Liver (tissue), 9 donors: Measurements from ENCODE around the gene PVRIG. TPM values are rescaled to one million over a fixed set of nuclear protein-coding genes. Genes with fewer than 3 reads are reported as not detected.

Experiments
- DNase-seq: peaks from one replicate; pipeline ENCODE4 v3.0.0-alpha.2; 2017; ENCODE audit warnings: low spot score
- H3K27ac ChIP-seq, 2 donors: one replicate each; pipeline ENCODE4 v1.7.0; 2013; ENCODE audit warnings: inconsistent platforms in 2 of 2, low read length in 2 of 2, control low read depth in 1 of 2, low read depth in 1 of 2, mild to moderate bottlenecking in 1 of 2
- H3K27me3 ChIP-seq, 4 donors: one replicate each; pipeline versions ENCODE4 v1.6.1 to v1.7.0; 2013; ENCODE audit warnings: low read length in 3 of 4, inconsistent platforms in 1 of 4, mild to moderate bottlenecking in 1 of 4, moderate library complexity in 1 of 4; ENCODE audit not compliant: control insufficient read depth in 4 of 4, insufficient read depth in 4 of 4
- H3K36me3 ChIP-seq, 4 donors: one replicate each; pipeline versions ENCODE4 v1.6.1 to v1.7.0; 2013; ENCODE audit warnings: low read length in 3 of 4, mild to moderate bottlenecking in 3 of 4, low read depth in 1 of 4, moderate library complexity in 1 of 4; ENCODE audit not compliant: control insufficient read depth in 4 of 4, insufficient read depth in 3 of 4
- H3K4me1 ChIP-seq, 4 donors: one replicate each; pipeline versions ENCODE4 v1.6.1 to v1.7.0; 2013; ENCODE audit warnings: low read length in 3 of 4, mild to moderate bottlenecking in 3 of 4, moderate library complexity in 1 of 4; ENCODE audit not compliant: control insufficient read depth in 4 of 4, insufficient read depth in 4 of 4
- H3K4me3 ChIP-seq, 3 donors: one replicate each; pipeline versions ENCODE4 v1.6.1 to v1.7.0; 2013; ENCODE audit warnings: low read length in 3 of 3, control low read depth in 1 of 3, low read depth in 1 of 3, mild to moderate bottlenecking in 1 of 3
- H3K9ac ChIP-seq, 2 donors: one replicate each; pipeline ENCODE4 v1.7.0; 2013; ENCODE audit warnings: low read length in 2 of 2, mild to moderate bottlenecking in 2 of 2, moderate library complexity in 2 of 2, control low read depth in 1 of 2, low read depth in 1 of 2
- H3K9me3 ChIP-seq, 4 donors: one replicate each; pipeline versions ENCODE4 v1.6.1 to v1.7.0; 2013; ENCODE audit warnings: low read length in 3 of 4; ENCODE audit not compliant: control insufficient read depth in 4 of 4
- CTCF ChIP-seq: fragments of 150-350 bp; IDR thresholded peaks from 2 replicates; pipeline ENCODE4 v1.5.1; 2017; ENCODE audit warnings: improper control_type of control experiment, low read depth, low read length; ENCODE audit not compliant: missing input control
- FOXA1 ChIP-seq: IDR thresholded peaks from 2 replicates; pipeline ENCODE4 v1.6.1; 2016; ENCODE audit warnings: antibody characterized with exemption
- FOXA2 ChIP-seq: IDR thresholded peaks from 2 replicates; pipeline ENCODE4 v1.6.1; 2016; ENCODE audit warnings: antibody characterized with exemption
- GABPA ChIP-seq, 2 donors: IDR thresholded peaks in 1 of 2; conservative IDR thresholded peaks in 1 of 2; 2 replicates each; pipeline ENCODE4 v1.6.1; 2016; ENCODE audit warnings: antibody characterized with exemption in 2 of 2, mild to moderate bottlenecking in 1 of 2, moderate library complexity in 1 of 2
- HNF4A ChIP-seq, 2 donors: conservative IDR thresholded peaks; 2 replicates each; pipeline ENCODE4 v1.6.1; 2016; ENCODE audit warnings: antibody characterized with exemption in 2 of 2, mild to moderate bottlenecking in 2 of 2
- HNF4G ChIP-seq: IDR thresholded peaks from 2 replicates; pipeline ENCODE4 v1.6.1; 2016; ENCODE audit warnings: antibody characterized with exemption
- JUND ChIP-seq, 2 donors: IDR thresholded peaks; 2 replicates each; pipeline ENCODE4 v1.6.1; 2016; ENCODE audit warnings: antibody characterized with exemption in 2 of 2
- NR2F2 ChIP-seq: IDR thresholded peaks from 2 replicates; pipeline ENCODE4 v1.6.1; 2016; ENCODE audit warnings: antibody characterized with exemption
- RAD21 ChIP-seq, 2 donors: IDR thresholded peaks; 2 replicates each; pipeline ENCODE4 v1.6.1; 2016; ENCODE audit warnings: antibody characterized with exemption in 2 of 2, mild to moderate bottlenecking in 2 of 2
- RXRA ChIP-seq, 2 donors: IDR thresholded peaks; 2 replicates each; pipeline ENCODE4 v1.6.1; 2017 to 2018; ENCODE audit warnings: antibody characterized with exemption in 2 of 2, mild to moderate bottlenecking in 1 of 2
- SP1 ChIP-seq: IDR thresholded peaks from 2 replicates; pipeline ENCODE4 v1.6.1; 2018; ENCODE audit warnings: antibody characterized with exemption, mild to moderate bottlenecking
- TAF1 ChIP-seq: conservative IDR thresholded peaks from 2 replicates; pipeline ENCODE4 v1.6.1; 2016; ENCODE audit warnings: antibody characterized with exemption, mild to moderate bottlenecking
- YY1 ChIP-seq: IDR thresholded peaks from 2 replicates; pipeline ENCODE4 v1.6.1; 2016; ENCODE audit warnings: antibody characterized with exemption, mild to moderate bottlenecking
- WGBS: extraction: QIAGEN DNeasy Blood & Tissue Kit; methylation state at CpG from one replicate; pipeline ENCODE4 v1.1.7; 2013; 5-methylcytosine and 5-hydroxymethylcytosine counted together
- polyA plus RNA-seq, 2 donors: library from polyadenylated mRNA; stranded (reverse) in 1 of 2; unstranded in 1 of 2; fragments of 200-250 nt in 1 of 2; fragments of >200 nt in 1 of 2; fragmentation: Nextera tagmentation in 1 of 2; extraction: Ambion mirVana in 1 of 2; gene quantifications; one replicate each; pipeline versions ENCODE4 v1.2.1 to v1.2.3, GENCODE V29; 2013 to 2015
- total RNA-seq, 2 donors: library from RNA; depleted of rRNA; stranded (reverse); fragments of >200 nt; gene quantifications; one replicate each; pipeline ENCODE4 v1.2.3, GENCODE V29; 2014
- TF ChIP-seq, protein P1 (sequence below): IDR thresholded peaks from 2 replicates; pipeline ENCODE4 v1.6.1; 2016; ENCODE audit warnings: antibody characterized with exemption
- TF ChIP-seq, protein P2 (sequence below): IDR thresholded peaks from 2 replicates; pipeline ENCODE4 v1.6.1; 2016; ENCODE audit warnings: antibody characterized with exemption
- donor health status: healthy.
- donor health status: healthy.
- donor health status: healthy.
- donor health status: healthy.
- donor health status: healthy.

The PVRIG gene
- total and polyA plus RNA-seq, 4 donors, result 0.37 to 0.81 (median 0.58) TPM

GRCh38 chr7:100189061-100189460 lies 30.7 kb upstream of the PVRIG start:
- Histone ChIP-seq H3K4me1 (no peaks in the 10 kb centered on the region), H3K9me3 (no peaks in the 10 kb centered on the region), H3K27ac (no peak overlapping the region), H3K27me3 (no peaks in the 10 kb centered on the region), H3K9ac (no peak overlapping the region), H3K4me3 (no peak overlapping the region), H3K36me3 (no peaks in the 10 kb centered on the region)
- DNase-seq, result no peak
- 84% methylated on average over 3 of the region's 3 CpGs for WGBS
- TF ChIP-seq SP1 (no peak), YY1 (no peak), TAF1 (no peak), HNF4G (no peak), JUND (IDR thresholded peaks at IDR 0.05) (no peak), RAD21 (IDR thresholded peaks at IDR 0.05) (no peak), RXRA (IDR thresholded peaks at IDR 0.05) (no peak), FOXA1 (no peak), NR2F2 (no peak), GABPA (IDR thresholded peaks at IDR 0.05 in 1 of 2, conservative IDR thresholded peaks at IDR 0.05 in 1 of 2) (no peak), HNF4A (conservative IDR thresholded peaks at IDR 0.05) (no peak), CTCF (no peak)
- TF ChIP-seq, protein P1, sequence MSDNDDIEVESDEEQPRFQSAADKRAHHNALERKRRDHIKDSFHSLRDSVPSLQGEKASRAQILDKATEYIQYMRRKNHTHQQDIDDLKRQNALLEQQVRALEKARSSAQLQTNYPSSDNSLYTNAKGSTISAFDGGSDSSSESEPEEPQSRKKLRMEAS, result no peak

DNA sequence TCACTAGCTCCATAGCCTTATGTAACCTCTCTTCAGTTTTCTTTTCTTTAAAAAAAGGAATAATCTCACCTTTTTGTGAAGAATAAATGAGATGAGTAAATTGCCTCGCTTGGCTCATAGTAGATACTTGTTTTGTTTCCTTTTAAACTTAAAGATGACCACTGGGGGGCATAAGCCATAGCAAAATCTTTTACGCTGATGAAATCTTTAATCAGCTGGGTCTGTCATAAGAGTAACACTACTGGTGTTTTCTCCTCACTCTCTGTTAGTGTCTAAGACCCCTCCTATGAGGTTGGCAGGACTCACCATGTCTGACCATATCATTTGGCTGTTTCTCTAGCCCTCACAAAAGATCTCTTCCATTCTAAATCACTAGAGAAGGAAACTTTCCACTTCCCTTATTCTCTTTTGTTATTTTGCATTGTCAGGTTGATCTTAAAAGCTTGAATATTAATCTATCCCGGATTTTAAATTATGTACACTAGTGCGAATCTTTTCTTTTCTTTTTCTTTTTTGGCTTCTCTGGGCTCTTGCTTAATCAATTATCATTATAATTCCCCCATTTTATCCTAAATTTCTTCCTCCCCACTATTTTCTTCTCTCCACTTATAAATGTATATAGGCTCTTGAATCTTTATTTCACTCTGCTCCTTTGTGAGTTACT lies 29.6 kb upstream of the PVRIG start:
- DNase-seq, result no peak
- Histone ChIP-seq H3K9ac (no peak overlapping the region), H3K4me3 (no peak overlapping the region), H3K9me3 (no peaks in the 10 kb centered on the region), H3K27ac (no peak overlapping the region), H3K36me3 (no peaks in the 10 kb centered on the region), H3K27me3 (no peaks in the 10 kb centered on the region), H3K4me1 (no peaks in the 10 kb centered on the region)
- 40% methylated on average over 4 of the region's 4 CpGs for WGBS
- no peak for TF ChIP-seq RXRA (IDR thresholded peaks at IDR 0.05)
- TF ChIP-seq FOXA2, result no peak
- no peak for TF ChIP-seq FOXA1
- TF ChIP-seq NR2F2, result no peak
- TF ChIP-seq RAD21 (IDR thresholded peaks at IDR 0.05), result peak; percentile 73 to 81
- TF ChIP-seq JUND (IDR thresholded peaks at IDR 0.05), result no peak
- TF ChIP-seq CTCF, result peak; percentile 40
- TF ChIP-seq, protein P2, sequence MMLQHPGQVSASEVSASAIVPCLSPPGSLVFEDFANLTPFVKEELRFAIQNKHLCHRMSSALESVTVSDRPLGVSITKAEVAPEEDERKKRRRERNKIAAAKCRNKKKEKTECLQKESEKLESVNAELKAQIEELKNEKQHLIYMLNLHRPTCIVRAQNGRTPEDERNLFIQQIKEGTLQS, result no peak
